Measurements from ENCODE around the gene FIBCD1.

FIBCD1 gene

DNA sequence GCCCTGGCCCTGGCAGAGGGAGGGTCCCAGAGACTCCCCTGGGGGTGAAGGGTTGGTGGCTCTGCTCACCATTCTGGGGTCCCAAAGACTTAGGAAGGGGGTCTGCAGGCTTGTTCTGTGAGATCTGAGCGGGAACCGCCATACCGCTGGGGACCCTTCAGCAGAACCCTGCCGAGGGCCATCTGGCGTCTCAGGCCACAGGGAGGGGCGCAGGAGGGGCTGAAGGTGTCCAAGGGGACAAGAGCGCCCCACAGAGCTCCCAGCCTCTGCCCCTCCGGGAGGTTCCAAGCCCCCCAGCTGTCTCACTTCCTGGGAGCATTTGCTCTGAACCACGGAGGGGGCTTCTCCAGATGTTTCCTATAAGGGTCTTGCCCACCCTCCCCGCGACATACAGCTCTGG, 4.8 kb downstream of the FIBCD1 start:
- no CpG with 5 or more reads among the region's 11 CpGs for WGBS, 2 donors (ENCODE audit: extremely low coverage in 2 of 2, insufficient read length in 2 of 2, insufficient replicate concordance in 1 of 2)
- no peak overlapping the region for H2BK12ac ChIP-seq (ENCODE audit: low read length)

DNA sequence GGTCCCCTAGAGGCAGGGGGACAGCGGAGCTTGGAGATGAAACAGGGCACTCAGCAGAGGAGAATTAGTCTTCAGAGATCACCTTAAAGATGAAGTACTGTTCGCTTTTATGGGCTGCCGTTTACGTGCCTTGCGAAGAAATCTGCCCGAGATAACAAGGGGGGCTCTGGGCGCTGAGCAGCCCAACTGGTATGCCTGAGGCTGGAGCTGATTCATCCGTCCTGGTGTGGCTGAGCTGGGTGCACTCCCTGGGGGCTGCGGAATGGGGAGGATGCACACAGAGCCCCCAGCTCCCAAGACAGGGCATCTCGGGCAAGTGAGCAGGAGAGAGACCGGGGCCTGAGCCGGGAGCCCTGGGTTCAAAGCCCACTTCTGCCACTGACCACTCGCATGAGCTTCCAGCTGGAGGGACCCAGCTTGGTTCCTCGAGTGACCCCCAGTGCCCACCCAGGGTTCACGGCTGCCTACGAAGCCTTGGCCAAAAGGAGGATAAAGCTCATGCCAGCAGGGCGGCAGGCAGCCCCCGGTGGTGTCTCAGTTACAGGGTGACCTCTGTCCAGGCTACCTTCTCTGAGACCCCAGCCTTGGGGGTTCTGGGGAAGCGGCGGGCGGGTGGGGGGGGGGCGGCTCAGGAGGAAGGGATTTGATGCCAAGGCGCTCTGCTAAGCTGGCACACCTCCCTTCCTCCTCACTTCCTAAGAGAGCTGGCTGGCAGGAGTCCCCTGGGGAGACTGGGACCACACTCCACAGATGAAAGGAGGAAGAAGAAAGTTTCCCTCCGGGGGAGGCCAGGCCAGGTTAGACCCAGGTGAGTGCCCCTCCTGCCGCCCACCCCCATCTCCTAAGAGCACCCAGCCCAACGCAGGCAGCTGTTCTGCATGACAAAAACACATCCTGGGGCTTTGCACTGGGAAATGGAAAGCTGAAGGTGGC, 5.7 kb downstream of the FIBCD1 start:
- no peak overlapping the region for H2BK5ac ChIP-seq (ENCODE audit: low read length)
- peaks cover 18 to 19% of the 10 kb centered on the region in 2 donors for H3K4me1 ChIP-seq (ENCODE audit: control insufficient read depth in 2 of 2, insufficient read depth in 1 of 2, low read depth in 1 of 2, low read length in 2 of 2)
- H3K27me3 ChIP-seq (ENCODE audit: control insufficient read depth in 3 of 3, insufficient read depth in 3 of 3, low read depth in 1 of 3, low read length in 3 of 3) = peaks cover 7 to 66% (median 12%) of the 10 kb centered on the region in 3 experiments
- H3K18ac ChIP-seq (ENCODE audit: low read length) = peak overlapping the region; percentile 80
- no peaks in the 10 kb centered on the region for H3K36me3 ChIP-seq (replicated peaks in 1 of 2; ENCODE audit: control insufficient read depth in 2 of 2, insufficient read depth in 2 of 2, low read length in 2 of 2)
- H3K4me3 ChIP-seq (ENCODE audit: low read length in 2 of 2) = no peak overlapping the region
- H3K27ac ChIP-seq (replicated peaks; ENCODE audit: low read length) = no peak overlapping the region
- no peak for DNase-seq (ENCODE audit: low spot score)
- peak overlapping the region; percentile 28 for H3K14ac ChIP-seq (ENCODE audit: low read length)
- peak overlapping the region; percentile 69 for H2AK5ac ChIP-seq (ENCODE audit: low read depth, low read length)
- H3K79me1 ChIP-seq (ENCODE audit: low read depth, low read length) = no peaks in the 10 kb centered on the region
- no peak overlapping the region for H3K9ac ChIP-seq (ENCODE audit: low read depth, low read length, poor library complexity)
- H4K8ac ChIP-seq (ENCODE audit: low read depth, low read length) = no peak overlapping the region
- H3K23ac ChIP-seq (ENCODE audit: low read depth, low read length, poor library complexity) = peak overlapping the region; percentile 26
- H4K91ac ChIP-seq (ENCODE audit: low read depth, low read length, poor library complexity) = no peak overlapping the region
- no peaks in the 10 kb centered on the region for H3K9me3 ChIP-seq (replicated peaks in 1 of 2; ENCODE audit: control insufficient read depth in 2 of 2, insufficient read depth in 1 of 2, low read depth in 1 of 2, low read length in 2 of 2)
- no peak overlapping the region for H2BK120ac ChIP-seq (ENCODE audit: low read depth, low read length)
- H2BK15ac ChIP-seq (ENCODE audit: low read length) = peak overlapping the region; percentile 31
- no CpG with 5 or more reads among the region's 26 CpGs for WGBS, 2 donors (ENCODE audit: extremely low coverage in 2 of 2, insufficient read length in 2 of 2, insufficient replicate concordance in 1 of 2)
- no peak overlapping the region for H3K4ac ChIP-seq (ENCODE audit: low read length)
- no peak overlapping the region for H2AFZ ChIP-seq (ENCODE audit: low read length)
- H2BK12ac ChIP-seq (ENCODE audit: low read length) = no peak overlapping the region
- H3K4me2 ChIP-seq (ENCODE audit: insufficient read depth, low read length, poor library complexity, severe bottlenecking) = no peak overlapping the region

More for the DNA sequence above, 4.8 kb downstream of the FIBCD1 start:
- Histone ChIP-seq H2AFZ (ENCODE audit: low read length) (no peak overlapping the region), H3K36me3 (replicated peaks in 1 of 2; ENCODE audit: control insufficient read depth in 2 of 2, insufficient read depth in 2 of 2, low read length in 2 of 2) (no peaks in the 10 kb centered on the region), H2BK15ac (ENCODE audit: low read length) (peak overlapping the region; percentile 31), H3K18ac (ENCODE audit: low read length) (peak overlapping the region; percentile 17), H2AK5ac (ENCODE audit: low read depth, low read length) (peak overlapping the region; percentile 69), H4K8ac (ENCODE audit: low read depth, low read length) (no peak overlapping the region), H3K27me3 (ENCODE audit: control insufficient read depth in 3 of 3, insufficient read depth in 3 of 3, low read depth in 1 of 3, low read length in 3 of 3) (peaks cover 8 to 66% (median 20%) of the 10 kb centered on the region in 3 experiments), H2BK5ac (ENCODE audit: low read length) (peak overlapping the region; percentile 55), H3K4ac (ENCODE audit: low read length) (no peak overlapping the region), H3K27ac (replicated peaks; ENCODE audit: low read length) (no peak overlapping the region), H3K4me2 (ENCODE audit: insufficient read depth, low read length, poor library complexity, severe bottlenecking) (no peak overlapping the region), H3K4me3 (ENCODE audit: low read length in 2 of 2) (no peak overlapping the region), H2BK120ac (ENCODE audit: low read depth, low read length) (no peak overlapping the region), H3K23ac (ENCODE audit: low read depth, low read length, poor library complexity) (peak overlapping the region; percentile 80), H3K79me1 (ENCODE audit: low read depth, low read length) (no peaks in the 10 kb centered on the region), H3K14ac (ENCODE audit: low read length) (no peak overlapping the region), H3K4me1 (ENCODE audit: control insufficient read depth in 2 of 2, insufficient read depth in 1 of 2, low read depth in 1 of 2, low read length in 2 of 2) (peaks cover 18 to 19% of the 10 kb centered on the region in 2 donors), H3K9me3 (replicated peaks in 1 of 2; ENCODE audit: control insufficient read depth in 2 of 2, insufficient read depth in 1 of 2, low read depth in 1 of 2, low read length in 2 of 2) (no peaks in the 10 kb centered on the region), H3K9ac (ENCODE audit: low read depth, low read length, poor library complexity) (no peak overlapping the region), H4K91ac (ENCODE audit: low read depth, low read length, poor library complexity) (no peak overlapping the region)
- DNase-seq (ENCODE audit: low spot score) = no peak

DNA sequence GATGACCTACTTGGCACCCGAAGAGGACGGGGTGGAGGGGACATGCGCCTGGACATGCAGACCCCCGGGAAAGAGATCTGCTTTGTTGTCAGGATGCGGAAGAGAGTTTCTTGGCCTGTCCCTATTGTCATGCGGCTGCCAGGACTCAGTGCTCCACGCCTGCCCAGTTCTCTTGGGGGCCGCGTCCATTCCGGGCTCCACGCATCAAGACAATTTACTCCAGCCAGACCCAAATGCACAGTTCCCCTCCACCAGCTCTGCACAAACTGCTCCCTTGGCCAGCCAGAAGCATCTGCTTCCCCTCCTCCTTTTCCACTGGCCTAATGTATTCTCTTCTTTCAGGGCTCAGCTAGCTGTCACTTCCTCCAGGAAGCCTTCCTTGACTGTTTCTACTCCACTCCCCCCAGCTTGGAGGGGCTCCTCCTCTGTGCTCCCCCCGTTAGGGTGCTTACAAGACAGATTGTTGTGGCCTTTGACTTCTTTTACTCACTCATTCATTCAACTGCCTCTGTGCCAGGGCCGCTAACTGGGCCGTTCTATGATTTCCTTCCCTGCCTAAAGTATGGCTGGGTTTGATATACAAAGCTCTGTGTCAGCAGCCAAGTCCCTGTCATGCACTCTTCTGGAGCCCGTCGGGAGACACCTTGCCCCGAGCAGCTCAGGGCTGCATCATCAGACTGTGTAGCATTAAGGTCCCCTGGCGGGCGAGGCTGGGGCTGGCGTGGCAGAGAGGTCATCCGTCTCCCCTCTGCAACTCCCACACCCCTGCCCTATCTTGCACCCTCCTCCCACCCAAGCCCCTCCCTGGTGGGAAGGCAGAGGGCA, 6.6 kb downstream of the FIBCD1 start:
- no peaks in the 10 kb centered on the region for H3K36me3 ChIP-seq (replicated peaks in 1 of 2; ENCODE audit: control insufficient read depth in 2 of 2, insufficient read depth in 2 of 2, low read length in 2 of 2)
- H3K79me1 ChIP-seq (ENCODE audit: low read depth, low read length) = no peaks in the 10 kb centered on the region
- H3K27ac ChIP-seq (replicated peaks; ENCODE audit: low read length) = no peak overlapping the region
- H3K4me2 ChIP-seq (ENCODE audit: insufficient read depth, low read length, poor library complexity, severe bottlenecking) = no peak overlapping the region
- H2BK120ac ChIP-seq (ENCODE audit: low read depth, low read length) = no peak overlapping the region
- peak overlapping the region; percentile 11 for H3K18ac ChIP-seq (ENCODE audit: low read length)
- H2BK15ac ChIP-seq (ENCODE audit: low read length) = no peak overlapping the region
- no peak overlapping the region for H2AFZ ChIP-seq (ENCODE audit: low read length)
- no peak overlapping the region for H2BK5ac ChIP-seq (ENCODE audit: low read length)
- WGBS, 2 donors (ENCODE audit: extremely low coverage in 2 of 2, insufficient read length in 2 of 2, insufficient replicate concordance in 1 of 2) = no CpG with 5 or more reads among the region's 21 CpGs
- DNase-seq (ENCODE audit: low spot score) = no peak
- H4K8ac ChIP-seq (ENCODE audit: low read depth, low read length) = no peak overlapping the region
- peak overlapping the region; percentile 39 for H3K23ac ChIP-seq (ENCODE audit: low read depth, low read length, poor library complexity)
- H2BK12ac ChIP-seq (ENCODE audit: low read length) = no peak overlapping the region
- H3K4ac ChIP-seq (ENCODE audit: low read length) = no peak overlapping the region
- H3K9me3 ChIP-seq (replicated peaks in 1 of 2; ENCODE audit: control insufficient read depth in 2 of 2, insufficient read depth in 1 of 2, low read depth in 1 of 2, low read length in 2 of 2) = no peaks in the 10 kb centered on the region
- H3K4me3 ChIP-seq (ENCODE audit: low read length in 2 of 2) = no peak overlapping the region
- peak overlapping the region; percentile 28 for H2AK5ac ChIP-seq (ENCODE audit: low read depth, low read length)
- no peak overlapping the region for H3K14ac ChIP-seq (ENCODE audit: low read length)
- peaks cover 0 to 61% (median 3%) of the 10 kb centered on the region in 3 experiments for H3K27me3 ChIP-seq (ENCODE audit: control insufficient read depth in 3 of 3, insufficient read depth in 3 of 3, low read depth in 1 of 3, low read length in 3 of 3)
- no peak overlapping the region for H3K9ac ChIP-seq (ENCODE audit: low read depth, low read length, poor library complexity)
- H4K91ac ChIP-seq (ENCODE audit: low read depth, low read length, poor library complexity) = no peak overlapping the region
- H3K4me1 ChIP-seq (ENCODE audit: control insufficient read depth in 2 of 2, insufficient read depth in 1 of 2, low read depth in 1 of 2, low read length in 2 of 2) = peaks cover 17 to 20% of the 10 kb centered on the region in 2 donors
